Measurements from ENCODE around the gene BIRC5.

- no peak for TF ChIP-seq CTCF (IDR thresholded peaks at IDR 0.05)
- no peak for TF ChIP-seq POLR2A (IDR thresholded peaks at IDR 0.05)
These were observed 12.2 kb downstream of the BIRC5 start for GRCh38 chr17:78226055-78226758.
